ENCODE measurements around the gene PDE2A. TPM values are rescaled to one million over a fixed set of nuclear protein-coding genes. Genes with fewer than 3 reads are reported as not detected.

PDE2A gene
- total RNA-seq, 4 donors from 2014 or later, result 40.6 to 68.8 (median 47.6) TPM

DNA sequence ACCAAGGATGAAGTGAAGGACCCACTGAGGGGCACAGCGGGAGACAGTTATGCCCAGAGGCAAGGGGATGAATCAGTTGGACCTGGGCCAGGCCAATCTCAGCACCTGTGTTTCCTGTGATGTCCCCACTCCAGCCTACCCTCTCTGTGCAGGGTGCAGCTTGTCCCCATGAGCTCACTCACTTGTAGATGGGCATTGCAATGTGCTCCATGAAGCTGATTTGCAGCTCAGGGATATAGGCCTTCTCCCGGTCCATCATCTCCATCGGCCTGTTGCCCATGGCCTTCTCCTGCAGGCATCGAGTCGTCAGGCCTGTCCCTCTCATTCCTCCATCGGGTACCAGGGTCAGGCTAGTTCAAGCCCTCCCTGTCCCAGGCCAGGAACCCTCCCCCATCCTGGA, 96.2 kb downstream of the PDE2A start:
- intact Hi-C loops (cut with DNase I), result no loop called here
- DNase-seq (ENCODE audit: extremely low spot score), result no peak
- H3K4me3 ChIP-seq, result no peak overlapping the region
- H3K27ac ChIP-seq (replicated peaks in 1 of 4), result no peak overlapping the region
- H3K27me3 ChIP-seq, result peaks cover 0 to 4% (median 0%) of the 10 kb centered on the region in 4 donors
- TF ChIP-seq, protein P1, sequence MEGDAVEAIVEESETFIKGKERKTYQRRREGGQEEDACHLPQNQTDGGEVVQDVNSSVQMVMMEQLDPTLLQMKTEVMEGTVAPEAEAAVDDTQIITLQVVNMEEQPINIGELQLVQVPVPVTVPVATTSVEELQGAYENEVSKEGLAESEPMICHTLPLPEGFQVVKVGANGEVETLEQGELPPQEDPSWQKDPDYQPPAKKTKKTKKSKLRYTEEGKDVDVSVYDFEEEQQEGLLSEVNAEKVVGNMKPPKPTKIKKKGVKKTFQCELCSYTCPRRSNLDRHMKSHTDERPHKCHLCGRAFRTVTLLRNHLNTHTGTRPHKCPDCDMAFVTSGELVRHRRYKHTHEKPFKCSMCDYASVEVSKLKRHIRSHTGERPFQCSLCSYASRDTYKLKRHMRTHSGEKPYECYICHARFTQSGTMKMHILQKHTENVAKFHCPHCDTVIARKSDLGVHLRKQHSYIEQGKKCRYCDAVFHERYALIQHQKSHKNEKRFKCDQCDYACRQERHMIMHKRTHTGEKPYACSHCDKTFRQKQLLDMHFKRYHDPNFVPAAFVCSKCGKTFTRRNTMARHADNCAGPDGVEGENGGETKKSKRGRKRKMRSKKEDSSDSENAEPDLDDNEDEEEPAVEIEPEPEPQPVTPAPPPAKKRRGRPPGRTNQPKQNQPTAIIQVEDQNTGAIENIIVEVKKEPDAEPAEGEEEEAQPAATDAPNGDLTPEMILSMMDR (IDR thresholded peaks at IDR 0.05), result no peak
- TF ChIP-seq POLR2AphosphoS5 (IDR thresholded peaks at IDR 0.05), result no peak
- TF ChIP-seq POLR2A (IDR thresholded peaks at IDR 0.05; ENCODE audit: low read depth), result no peak
- TF ChIP-seq EP300 (IDR thresholded peaks at IDR 0.05), result no peak
- H3K4me1 ChIP-seq, result no peaks in the 10 kb centered on the region
- 91% methylated on average over 6 of the region's 6 CpGs for WGBS
- H3K36me3 ChIP-seq, result peaks cover 8 to 74% (median 62%) of the 10 kb centered on the region in 4 donors
- no peaks in the 10 kb centered on the region for H3K9me3 ChIP-seq

DNA sequence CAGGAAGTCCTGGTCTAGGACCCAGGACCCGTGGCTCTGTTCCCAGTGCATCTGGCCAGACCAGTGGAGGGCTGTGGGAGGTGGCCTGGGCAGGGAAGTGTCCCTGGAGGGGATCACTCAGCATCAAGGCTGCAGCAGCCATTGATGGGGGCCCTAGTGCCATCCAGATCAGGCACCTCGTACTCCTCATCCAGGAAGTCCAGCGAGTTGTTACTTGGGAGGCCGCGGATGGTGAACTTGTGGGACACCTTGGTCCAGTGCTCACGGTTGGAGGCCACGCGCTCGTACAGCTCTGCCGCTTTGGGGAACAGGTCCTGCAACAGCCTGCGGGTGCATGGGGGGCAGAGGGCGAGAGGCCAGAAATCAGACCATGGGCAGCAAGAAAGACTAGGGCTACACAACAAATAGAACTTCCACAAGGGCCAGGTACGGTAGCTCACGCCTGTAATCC, 96.9 kb downstream of the PDE2A start:
- Histone ChIP-seq H3K4me1 (no peaks in the 10 kb centered on the region), H3K4me3 (no peak overlapping the region), H3K27me3 (peaks cover 0 to 4% (median 0%) of the 10 kb centered on the region in 4 donors), H3K27ac (replicated peaks in 1 of 4) (no peak overlapping the region), H3K36me3 (peaks cover 8 to 67% (median 58%) of the 10 kb centered on the region in 4 donors), H3K9me3 (no peaks in the 10 kb centered on the region)
- DNase-seq (ENCODE audit: extremely low spot score), result no peak
- WGBS, result 88% methylated on average over 14 of the region's 14 CpGs
- TF ChIP-seq POLR2AphosphoS5 (IDR thresholded peaks at IDR 0.05) (no peak), EP300 (IDR thresholded peaks at IDR 0.05) (no peak), POLR2A (IDR thresholded peaks at IDR 0.05; ENCODE audit: low read depth) (no peak)
- TF ChIP-seq, protein P1 (IDR thresholded peaks at IDR 0.05), result no peak
- intact Hi-C loops (cut with DNase I), result no loop called here

DNA sequence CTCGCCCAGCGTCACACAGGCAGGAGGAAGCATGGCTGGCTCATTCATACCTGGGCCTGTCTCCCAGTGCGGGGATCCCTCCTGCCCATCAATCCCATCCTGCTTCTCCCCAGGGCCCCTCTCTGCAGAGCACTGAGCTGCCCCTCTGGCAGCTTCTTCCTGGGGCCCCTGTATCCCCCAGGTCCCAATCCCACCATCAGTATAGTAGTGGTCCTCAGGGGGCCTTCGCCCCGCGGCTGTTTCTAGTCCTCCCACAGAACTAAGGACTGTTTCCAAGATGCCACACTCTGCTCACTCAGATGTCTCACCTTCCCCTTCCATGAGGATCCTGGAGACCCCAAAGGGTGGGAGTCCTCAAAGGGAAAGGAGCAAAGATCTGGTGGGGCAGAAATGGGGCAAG, 97.6 kb downstream of the PDE2A start:
- 89% methylated on average over 6 of the region's 6 CpGs for WGBS
- H3K4me3 ChIP-seq, result no peak overlapping the region
- no peaks in the 10 kb centered on the region for H3K9me3 ChIP-seq
- TF ChIP-seq EP300 (IDR thresholded peaks at IDR 0.05) (no peak), POLR2A (IDR thresholded peaks at IDR 0.05; ENCODE audit: low read depth) (no peak), POLR2AphosphoS5 (IDR thresholded peaks at IDR 0.05) (no peak)
- TF ChIP-seq, protein P1 (IDR thresholded peaks at IDR 0.05), result no peak
- H3K4me1 ChIP-seq, result no peaks in the 10 kb centered on the region
- intact Hi-C loops (cut with DNase I), result no loop called here
- no peak overlapping the region for H3K27ac ChIP-seq (replicated peaks in 1 of 4)
- no peak for DNase-seq (ENCODE audit: extremely low spot score)
- H3K36me3 ChIP-seq, result peaks cover 8 to 60% (median 51%) of the 10 kb centered on the region in 4 donors
- peaks cover 0 to 8% (median 0%) of the 10 kb centered on the region in 4 donors for H3K27me3 ChIP-seq

DNA sequence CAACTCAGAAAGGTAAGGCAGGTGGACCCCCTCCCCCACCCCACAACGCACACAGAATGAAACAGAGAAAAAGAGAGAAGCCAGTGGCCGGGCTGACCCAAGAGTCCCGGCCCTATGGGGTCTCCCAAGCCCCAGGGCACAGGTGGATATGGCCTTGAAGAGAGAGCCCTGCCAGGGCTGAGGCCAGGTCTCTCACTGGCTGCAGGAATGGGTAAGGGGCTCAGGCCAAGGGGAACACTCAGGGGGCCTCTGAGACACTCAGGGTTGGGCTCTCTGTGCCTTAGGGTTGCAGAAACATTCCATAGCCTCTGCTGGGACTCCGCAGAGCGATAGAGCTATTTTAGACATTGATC, 98.0 kb downstream of the PDE2A start:
- TF ChIP-seq POLR2AphosphoS5 (IDR thresholded peaks at IDR 0.05) (no peak), POLR2A (IDR thresholded peaks at IDR 0.05; ENCODE audit: low read depth) (no peak), EP300 (IDR thresholded peaks at IDR 0.05) (no peak)
- TF ChIP-seq, protein P1 (IDR thresholded peaks at IDR 0.05), result no peak
- no peaks in the 10 kb centered on the region for H3K4me1 ChIP-seq
- 80% methylated on average over 5 of the region's 5 CpGs for WGBS
- H3K36me3 ChIP-seq, result peaks cover 8 to 56% (median 48%) of the 10 kb centered on the region in 4 donors
- peaks cover 0 to 12% (median 0%) of the 10 kb centered on the region in 4 donors for H3K27me3 ChIP-seq
- H3K27ac ChIP-seq (replicated peaks in 1 of 4), result no peak overlapping the region
- no peak overlapping the region for H3K4me3 ChIP-seq
- no peak for DNase-seq (ENCODE audit: extremely low spot score)
- no peaks in the 10 kb centered on the region for H3K9me3 ChIP-seq
- intact Hi-C loops (cut with DNase I), result no loop called here

Measured in esophagus muscularis mucosa (tissue), 4 donors.